Measurements from ENCODE around the gene RNF34.

DNA sequence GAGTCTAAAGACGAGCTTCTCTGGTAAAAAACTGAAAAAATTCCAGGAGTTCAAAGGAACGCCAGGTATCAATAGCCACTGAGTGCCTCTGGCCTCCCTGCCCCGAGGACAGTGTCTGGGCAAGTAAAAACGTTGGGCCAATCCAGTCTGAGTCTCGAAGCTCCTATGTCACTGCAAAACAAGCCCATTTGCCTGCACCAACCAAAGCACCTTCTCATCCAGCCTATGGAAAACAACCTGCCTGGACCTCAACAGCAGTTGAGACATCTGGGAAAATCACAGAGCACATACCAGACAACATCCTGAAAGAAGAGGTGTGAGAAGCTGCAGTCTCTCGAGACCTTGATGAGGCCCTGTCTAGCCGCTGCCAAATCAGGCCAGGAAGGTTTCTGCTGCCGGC lies 56.6 kb downstream of the RNF34 start:
- TF ChIP-seq YY1 (IDR thresholded peaks at IDR 0.05; ENCODE audit: insufficient read depth, insufficient read length) (no peak), ZNF274 (IDR thresholded peaks at IDR 0.05; ENCODE audit: low read depth, low read length) (no peak)
